ENCODE data around the gene CNTNAP4. TPM values are rescaled to one million over a fixed set of nuclear protein-coding genes. Genes with fewer than 3 reads are reported as not detected.

CNTNAP4 gene
- total RNA-seq, 2 experiments from 2014 or later, result not detected

DNA sequence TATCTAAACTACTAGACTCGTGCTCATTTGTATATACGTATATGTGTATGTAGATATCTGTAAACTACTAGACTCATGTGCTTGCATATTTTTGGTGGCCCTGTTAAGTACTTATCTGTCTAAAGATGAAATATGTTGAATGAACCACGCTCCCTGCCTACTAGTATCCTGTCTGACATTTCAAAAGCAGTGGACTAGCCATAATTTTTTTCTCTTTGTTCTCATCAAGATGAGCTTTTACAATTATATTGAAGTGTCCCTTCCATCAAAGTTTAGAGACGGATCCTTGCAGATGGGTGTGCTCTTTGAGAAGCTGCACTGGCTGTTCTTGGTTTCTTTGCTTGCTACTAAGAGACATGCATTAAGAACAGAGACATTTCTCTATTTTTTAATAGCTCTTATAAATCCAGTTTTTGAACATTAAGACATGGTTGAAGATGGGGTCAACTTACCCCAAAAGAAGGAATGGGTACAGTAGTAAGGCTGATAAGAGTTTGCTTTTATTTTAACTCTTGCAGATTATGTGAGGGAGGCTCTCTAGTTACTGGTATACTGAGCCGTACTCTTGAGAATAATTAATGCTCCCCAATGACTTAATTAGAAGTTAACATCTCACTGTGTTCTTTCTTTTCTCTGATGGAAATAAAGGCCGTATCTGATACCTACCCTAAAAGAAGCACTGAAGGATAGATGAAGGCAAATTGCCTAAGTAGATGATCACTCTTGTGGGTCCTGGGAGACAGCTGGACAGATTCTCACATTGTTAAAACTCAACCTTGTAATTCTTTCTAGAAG is 3.4 kb downstream of the CNTNAP4 start:
- CTCF ChIA-PET, result interaction anchor here (0.6 kb wide), 1 partner anchor 28 kb away, joined by 3 read pairs; no protein-coding TSS in a partner anchor
- H3K4me1 Mint-ChIP-seq, result no peaks in the 10 kb centered on the region

DNA sequence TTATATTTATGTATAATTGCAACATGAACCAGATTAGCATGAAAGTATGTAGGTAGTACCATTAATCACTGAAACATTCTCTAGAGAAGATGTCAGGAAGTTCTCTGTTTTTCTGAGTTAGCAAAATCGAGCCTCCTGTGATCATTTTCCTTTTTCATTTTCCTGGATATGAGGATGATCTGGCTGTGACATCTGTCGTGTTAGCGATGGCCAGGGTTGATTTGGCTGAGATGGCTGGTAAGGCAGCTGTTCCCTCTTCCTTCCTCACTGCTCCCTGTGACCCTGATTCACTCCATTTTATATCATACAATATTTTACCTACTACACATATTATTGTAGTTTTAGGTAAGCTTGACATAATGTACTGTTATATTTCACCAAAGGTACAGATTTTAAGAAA is 10.3 kb downstream of the CNTNAP4 start:
- H3K4me3 Mint-ChIP-seq, result no peak overlapping the region
- H3K9me3 Mint-ChIP-seq, result no peaks in the 10 kb centered on the region
- POLR2A ChIA-PET, result no interaction called here

More for the DNA sequence above, 3.4 kb downstream of the CNTNAP4 start:
- DNase-seq, result no peak
- H3K4me3 Mint-ChIP-seq, result no peak overlapping the region
- no peak overlapping the region for H3K27ac Mint-ChIP-seq
- POLR2A ChIA-PET, result no interaction called here
- no peaks in the 10 kb centered on the region for H3K9me3 Mint-ChIP-seq
- no peaks in the 10 kb centered on the region for H3K36me3 Mint-ChIP-seq (ENCODE audit: low read depth)
- H3K27me3 Mint-ChIP-seq, result peaks cover 2% of the 10 kb centered on the region

DNA sequence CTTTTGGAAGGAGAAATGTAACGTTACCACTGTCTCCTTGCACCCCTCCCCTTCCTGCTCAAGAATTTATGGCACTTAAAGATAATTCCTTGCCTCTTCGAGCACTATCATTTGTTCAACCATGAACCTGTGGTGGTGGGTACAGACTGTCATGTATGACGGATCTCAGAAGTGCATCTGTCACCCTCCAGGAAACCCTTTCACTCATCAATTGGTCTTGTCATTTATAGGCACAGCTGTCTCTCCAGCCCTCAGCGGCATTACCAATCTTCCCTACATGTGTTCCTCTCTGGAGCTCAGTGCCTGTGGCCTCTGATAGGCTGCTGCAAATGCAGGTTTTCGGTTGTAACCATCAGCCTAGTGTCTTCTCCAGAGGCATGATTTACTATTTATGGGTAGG is 15.0 kb downstream of the CNTNAP4 start:
- Mint-ChIP-seq H3K27ac (no peak overlapping the region), H3K36me3 (ENCODE audit: low read depth) (no peaks in the 10 kb centered on the region)

More for the DNA sequence above, 10.3 kb downstream of the CNTNAP4 start:
- H3K4me1 Mint-ChIP-seq, result no peaks in the 10 kb centered on the region
- no peaks in the 10 kb centered on the region for H3K36me3 Mint-ChIP-seq (ENCODE audit: low read depth)
- H3K27ac Mint-ChIP-seq, result no peak overlapping the region
- CTCF ChIA-PET, result no interaction called here
- DNase-seq, result no peak
- H3K27me3 Mint-ChIP-seq, result no peaks in the 10 kb centered on the region

DNA sequence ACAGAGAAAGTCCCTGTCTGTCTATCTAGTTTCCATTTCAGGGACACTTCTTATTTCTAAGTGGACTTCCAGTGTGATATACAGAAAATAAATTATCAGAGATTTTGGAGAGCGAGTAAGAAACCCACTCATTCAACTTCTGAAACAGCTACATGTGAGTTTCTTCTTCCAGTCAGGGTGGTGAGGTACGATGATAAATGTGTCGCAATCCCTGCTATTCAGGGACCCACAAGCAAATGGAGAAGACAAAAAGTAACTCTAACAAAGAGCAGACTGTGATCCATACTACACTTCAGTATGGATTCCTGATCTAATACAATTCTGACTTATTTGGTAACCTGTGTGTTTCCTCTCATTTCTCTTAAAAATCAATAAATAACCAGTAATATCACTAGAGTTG is 16.8 kb downstream of the CNTNAP4 start:
- ChIA-PET POLR2A (no interaction called here), CTCF (no interaction called here)
- Mint-ChIP-seq H3K9me3 (no peaks in the 10 kb centered on the region), H3K27me3 (no peaks in the 10 kb centered on the region), H3K36me3 (ENCODE audit: low read depth) (no peaks in the 10 kb centered on the region), H3K27ac (no peak overlapping the region), H3K4me1 (no peaks in the 10 kb centered on the region), H3K4me3 (no peak overlapping the region)
- no peak for DNase-seq

More for the DNA sequence above, 15.0 kb downstream of the CNTNAP4 start:
- CTCF ChIA-PET, result no interaction called here
- H3K9me3 Mint-ChIP-seq, result no peaks in the 10 kb centered on the region
- H3K27me3 Mint-ChIP-seq, result no peaks in the 10 kb centered on the region
- POLR2A ChIA-PET, result no interaction called here
- H3K4me1 Mint-ChIP-seq, result no peaks in the 10 kb centered on the region
- H3K4me3 Mint-ChIP-seq, result no peak overlapping the region
- DNase-seq, result no peak

DNA sequence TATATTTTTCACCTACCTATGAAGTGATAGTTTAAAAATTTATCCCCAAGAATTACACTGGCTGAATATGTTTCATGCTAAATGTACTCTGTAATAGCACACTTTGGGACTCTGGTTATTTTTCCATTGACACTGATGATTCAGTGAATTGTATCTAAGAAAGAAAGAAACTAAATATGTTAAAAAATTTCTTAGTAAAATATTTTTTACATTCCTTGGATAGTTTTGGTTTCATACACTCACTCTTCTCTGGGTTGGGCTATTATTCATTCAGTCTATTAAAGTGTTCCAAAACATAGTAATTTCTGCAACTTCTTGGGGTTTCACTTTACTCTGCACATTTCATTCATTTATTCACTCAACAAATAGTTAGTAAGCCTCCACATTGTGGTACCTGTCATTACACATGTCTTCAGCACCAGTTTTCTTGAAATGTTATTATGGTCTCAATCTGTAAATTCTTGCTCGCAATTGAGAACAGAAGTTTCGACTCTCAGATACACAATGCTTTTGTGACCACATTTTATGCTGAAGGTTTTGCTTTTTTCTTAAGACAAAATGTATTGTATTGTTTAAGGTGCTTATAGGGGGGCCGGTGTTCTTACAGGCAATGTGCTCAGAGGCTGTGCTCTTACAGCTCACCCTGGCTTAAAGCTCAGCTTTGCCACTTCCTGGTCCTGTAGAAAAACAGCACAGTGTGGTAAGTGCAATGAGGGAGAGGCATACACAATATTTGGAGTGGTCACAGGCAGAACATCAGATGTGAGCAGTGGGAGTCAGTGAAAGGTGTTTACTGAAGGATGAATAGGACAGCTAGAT is 17.4 kb downstream of the CNTNAP4 start:
- no peak for DNase-seq

DNA sequence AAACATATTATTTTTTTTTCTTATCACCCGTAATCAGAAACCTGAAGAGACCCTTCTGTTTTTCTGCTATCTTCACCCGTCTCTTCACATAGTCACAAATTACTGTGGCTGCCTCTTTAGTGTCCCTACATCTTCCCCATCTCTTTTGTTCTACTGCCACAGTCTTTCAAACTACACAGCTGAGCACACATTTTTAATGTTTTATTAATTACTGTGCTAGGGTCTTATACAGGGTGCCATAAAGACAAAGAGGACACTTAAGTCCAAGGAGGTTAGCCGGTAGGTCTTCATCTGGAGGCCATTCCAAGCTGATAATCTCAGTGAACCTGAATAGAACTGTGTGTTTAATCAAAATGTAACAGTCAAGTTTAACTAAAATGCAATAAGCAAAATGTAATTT is 20.7 kb downstream of the CNTNAP4 start:
- Mint-ChIP-seq H3K27ac (no peak overlapping the region), H3K36me3 (ENCODE audit: low read depth) (no peaks in the 10 kb centered on the region), H3K4me1 (no peaks in the 10 kb centered on the region), H3K27me3 (no peaks in the 10 kb centered on the region), H3K9me3 (no peaks in the 10 kb centered on the region), H3K4me3 (no peak overlapping the region)
- ChIA-PET POLR2A (no interaction called here), CTCF (no interaction called here)
- DNase-seq, result no peak

More for the DNA sequence above, 17.4 kb downstream of the CNTNAP4 start:
- Mint-ChIP-seq H3K9me3 (no peaks in the 10 kb centered on the region), H3K4me3 (no peak overlapping the region), H3K27ac (no peak overlapping the region), H3K36me3 (ENCODE audit: low read depth) (no peaks in the 10 kb centered on the region), H3K27me3 (no peaks in the 10 kb centered on the region), H3K4me1 (no peaks in the 10 kb centered on the region)
- ChIA-PET POLR2A (no interaction called here), CTCF (no interaction called here)

DNA sequence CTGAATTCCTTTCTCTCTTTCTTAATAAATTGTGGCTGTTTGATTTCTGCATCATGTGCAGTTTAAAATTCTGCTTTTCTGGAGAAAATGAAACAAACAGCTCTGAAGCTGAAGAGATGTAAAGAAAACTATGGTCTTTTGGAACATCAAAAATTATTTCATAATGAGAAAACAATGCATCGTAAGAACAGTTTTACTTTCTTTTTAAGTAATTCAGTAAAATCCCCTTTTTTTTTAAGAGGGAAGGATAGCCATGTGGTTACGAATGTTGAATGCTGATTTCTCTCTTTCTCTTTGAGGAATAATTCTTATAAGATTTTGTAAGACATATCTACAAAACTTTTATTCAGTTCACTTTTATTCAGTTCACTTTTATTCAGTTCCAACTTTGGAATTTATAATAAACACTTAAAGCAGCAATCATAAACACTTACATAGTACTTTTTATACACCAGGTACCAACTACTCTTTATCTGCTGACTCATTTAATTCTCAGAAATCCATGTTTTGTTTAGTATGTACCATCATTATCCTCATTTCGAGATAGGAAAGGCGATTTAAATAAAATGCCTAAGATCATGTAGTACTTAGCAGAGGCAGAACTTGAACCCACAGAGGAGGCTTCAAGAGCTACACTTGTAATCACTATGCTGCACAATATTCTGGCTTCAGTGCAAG is 26.6 kb downstream of the CNTNAP4 start:
- ChIA-PET CTCF (no interaction called here), POLR2A (no interaction called here)
- Mint-ChIP-seq H3K4me1 (no peaks in the 10 kb centered on the region), H3K4me3 (no peak overlapping the region), H3K36me3 (ENCODE audit: low read depth) (no peaks in the 10 kb centered on the region), H3K9me3 (no peaks in the 10 kb centered on the region), H3K27ac (no peak overlapping the region), H3K27me3 (no peaks in the 10 kb centered on the region)
- DNase-seq, result no peak

DNA sequence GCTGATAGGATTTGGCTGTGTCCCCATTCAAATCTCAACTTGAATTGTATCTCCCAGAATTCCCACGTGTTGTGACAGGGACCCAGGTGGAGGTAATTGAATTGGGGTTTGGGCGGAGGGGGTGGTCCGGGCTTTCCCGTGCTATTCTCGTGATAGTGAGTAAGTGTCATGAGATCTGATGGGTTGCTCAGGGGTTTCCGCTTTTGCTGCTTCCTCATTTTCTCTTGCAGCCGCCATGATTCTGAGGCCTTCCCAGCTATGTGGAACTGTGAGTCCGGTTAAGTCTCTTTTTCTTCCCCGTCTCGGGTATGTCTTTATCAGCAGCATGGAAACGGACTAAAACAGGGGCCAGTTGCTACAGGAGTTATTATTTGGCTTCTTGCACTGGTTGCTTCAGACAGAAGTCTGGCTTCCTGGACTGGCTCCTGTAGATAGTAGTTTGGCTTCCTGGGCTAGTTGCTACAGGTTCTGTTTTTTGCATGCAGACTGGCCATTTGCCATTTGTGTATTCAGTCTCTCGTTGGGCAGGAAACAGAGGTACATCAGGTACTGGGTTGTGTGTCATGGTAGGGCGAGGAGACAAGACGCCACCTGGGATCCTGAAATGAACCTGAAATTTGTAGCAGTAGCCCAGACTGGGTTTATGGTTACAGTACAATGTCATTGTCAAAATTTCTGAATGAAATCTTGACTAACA is 32.6 kb downstream of the CNTNAP4 start:
- DNase-seq, result no peak
- H3K27me3 Mint-ChIP-seq, result no peaks in the 10 kb centered on the region
- no peaks in the 10 kb centered on the region for H3K4me1 Mint-ChIP-seq
- H3K27ac Mint-ChIP-seq, result no peak overlapping the region
- peaks cover 4% of the 10 kb centered on the region for H3K9me3 Mint-ChIP-seq
- POLR2A ChIA-PET, result no interaction called here
- H3K36me3 Mint-ChIP-seq (ENCODE audit: low read depth), result no peaks in the 10 kb centered on the region
- H3K4me3 Mint-ChIP-seq, result no peak overlapping the region
- CTCF ChIA-PET, result no interaction called here

DNA sequence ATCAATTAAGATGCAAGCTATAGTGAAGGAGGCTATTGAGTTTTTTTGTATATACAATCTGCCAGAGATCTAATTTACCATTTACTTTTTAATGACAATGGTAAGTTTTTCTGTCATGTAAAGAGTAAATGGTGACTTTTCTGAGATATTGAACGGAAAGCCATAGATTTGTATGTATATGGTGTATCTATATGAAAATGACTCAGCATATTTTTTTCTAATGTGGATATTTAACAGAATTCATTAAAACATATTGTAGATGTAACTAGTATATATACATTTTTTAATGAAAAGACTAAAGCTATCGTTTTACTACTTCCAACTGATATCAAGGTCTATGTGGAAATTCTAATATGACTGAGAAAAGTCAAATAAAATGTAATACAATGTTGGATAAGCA is 34.1 kb downstream of the CNTNAP4 start:
- Mint-ChIP-seq H3K27ac (no peak overlapping the region), H3K36me3 (ENCODE audit: low read depth) (no peaks in the 10 kb centered on the region), H3K4me1 (no peaks in the 10 kb centered on the region), H3K4me3 (no peak overlapping the region), H3K9me3 (peaks cover 4% of the 10 kb centered on the region), H3K27me3 (no peaks in the 10 kb centered on the region)
- ChIA-PET CTCF (no interaction called here), POLR2A (no interaction called here)
- DNase-seq, result no peak

DNA sequence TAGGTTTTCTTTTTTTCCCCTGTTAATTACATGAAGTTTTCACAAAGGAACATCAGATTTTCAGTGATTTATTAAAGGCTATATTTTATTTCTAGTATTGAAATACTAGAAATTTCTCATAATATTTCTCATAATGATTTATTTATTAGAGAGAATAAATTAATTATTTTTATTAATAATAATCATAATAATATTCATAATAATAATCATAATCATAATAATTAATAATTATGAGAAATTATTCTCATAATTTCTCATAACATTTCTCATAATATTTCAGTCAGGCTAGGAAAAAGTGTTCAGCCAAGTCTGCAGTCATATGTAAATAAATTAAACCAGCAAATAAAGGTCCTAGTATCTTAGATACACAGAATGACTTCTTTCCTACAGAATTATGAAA is 41.4 kb downstream of the CNTNAP4 start:
- CTCF ChIA-PET, result no interaction called here
- Mint-ChIP-seq H3K4me3 (no peak overlapping the region), H3K9me3 (no peaks in the 10 kb centered on the region), H3K4me1 (no peaks in the 10 kb centered on the region), H3K27me3 (no peaks in the 10 kb centered on the region), H3K36me3 (ENCODE audit: low read depth) (no peaks in the 10 kb centered on the region), H3K27ac (no peak overlapping the region)
- no peak for DNase-seq
- POLR2A ChIA-PET, result no interaction called here

DNA sequence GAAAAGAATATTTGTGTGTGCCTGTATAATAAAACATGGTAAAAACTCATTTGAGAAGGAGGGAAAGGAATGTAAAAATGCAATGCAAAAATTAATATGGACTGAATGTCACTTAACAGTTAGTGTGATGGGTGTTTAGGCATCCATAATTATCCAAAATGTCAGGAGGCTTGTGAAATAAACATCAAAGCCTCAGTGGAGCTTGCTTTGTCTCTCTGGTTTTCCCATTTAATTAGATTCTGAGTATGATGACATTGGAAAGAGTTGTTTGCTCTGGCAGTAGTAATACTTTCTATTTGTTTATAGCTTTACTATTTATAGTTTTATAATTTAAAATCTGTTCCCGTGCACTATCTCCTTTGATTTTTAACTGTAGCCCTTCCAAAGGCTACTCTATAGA is 51.9 kb downstream of the CNTNAP4 start:
- ChIA-PET POLR2A (no interaction called here), CTCF (no interaction called here)
- DNase-seq, result no peak
- peaks cover 4% of the 10 kb centered on the region for H3K9me3 Mint-ChIP-seq
- H3K27me3 Mint-ChIP-seq, result no peaks in the 10 kb centered on the region
- no peak overlapping the region for H3K27ac Mint-ChIP-seq
- no peaks in the 10 kb centered on the region for H3K36me3 Mint-ChIP-seq (ENCODE audit: low read depth)
- H3K4me1 Mint-ChIP-seq, result no peaks in the 10 kb centered on the region
- no peak overlapping the region for H3K4me3 Mint-ChIP-seq

DNA sequence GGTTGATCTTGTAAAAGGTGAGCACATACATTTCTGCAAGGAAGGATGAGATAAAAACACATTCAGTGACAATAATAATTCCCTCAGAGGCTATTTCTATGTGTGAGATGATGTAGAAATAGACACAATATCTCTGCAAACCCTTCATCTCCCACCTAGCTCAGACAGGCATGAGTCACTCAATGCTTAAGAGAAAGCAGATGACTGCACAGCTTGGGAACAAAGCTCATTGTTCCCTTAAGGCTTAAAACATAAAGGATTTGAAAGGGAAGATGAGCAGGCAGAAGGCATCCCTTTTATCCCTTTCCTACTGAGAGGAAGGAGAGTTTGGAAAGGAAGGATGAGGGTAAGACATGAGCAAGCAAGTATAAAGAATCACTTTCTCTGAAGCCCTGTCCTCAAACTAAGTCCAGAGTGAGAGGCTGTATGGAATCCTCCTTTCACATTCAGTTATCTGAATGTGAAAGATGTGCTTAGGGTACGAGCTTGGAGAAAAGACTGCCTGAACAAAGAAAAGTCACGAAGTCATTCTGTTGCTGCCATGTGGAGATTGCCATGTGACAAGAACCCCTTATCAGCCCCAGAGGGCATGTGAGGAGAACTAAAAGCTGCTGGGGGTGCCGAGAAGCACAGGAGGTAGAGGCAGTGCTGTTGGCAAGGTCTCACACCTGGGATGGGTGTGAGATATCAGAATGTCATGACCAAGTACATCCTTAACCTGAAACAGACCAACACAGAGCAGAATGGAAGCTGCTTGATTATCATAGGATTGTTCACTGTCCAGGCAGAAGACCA is 58.2 kb downstream of the CNTNAP4 start:
- DNase-seq, result no peak
- no peaks in the 10 kb centered on the region for H3K27me3 Mint-ChIP-seq
- H3K4me3 Mint-ChIP-seq, result no peak overlapping the region
- POLR2A ChIA-PET, result no interaction called here
- CTCF ChIA-PET, result no interaction called here
- H3K36me3 Mint-ChIP-seq (ENCODE audit: low read depth), result no peaks in the 10 kb centered on the region
- no peak overlapping the region for H3K27ac Mint-ChIP-seq
- H3K9me3 Mint-ChIP-seq, result no peaks in the 10 kb centered on the region
- no peaks in the 10 kb centered on the region for H3K4me1 Mint-ChIP-seq

All from activated CD4-positive, alpha-beta T cell treated with anti-CD3 and anti-CD28 coated beads, Interleukin-2, amount 10 ng/mL, durations not matched to agents 7 days and 5 days (primary cell).